Endothelial cell of umbilical vein (primary cell): ENCODE results near the gene EFCAB9. TPM values are rescaled to one million over a fixed set of nuclear protein-coding genes. Genes with fewer than 3 reads are reported as not detected.

Experiments used
- BruUV-seq: library from RNA; stranded (reverse); fragments of 400-500 nt; replicated peaks from 2 replicates; lab custom pipeline; 2021; lab: Mats Ljungman, UMichigan
- CTCF ChIA-PET: fragments of 300-600, 350-600 bp; sonication (Branson Sonifier 250); formaldehyde crosslinking; loops from one replicate; lab custom pipeline; 2021; ENCODE audit warnings: antibody characterized with exemption, inconsistent platforms; lab: Charles Lee
- POLR2A ChIA-PET: fragments of 300-600, 350-600 bp; sonication (Branson Sonifier 250); formaldehyde crosslinking; loops from one replicate; lab custom pipeline; 2021; ENCODE audit warnings: antibody characterized with exemption, inconsistent platforms; lab: Charles Lee
- DNase-seq: peaks from one replicate; pipeline ENCODE4 v3.0.0-alpha.2; 2011; ENCODE audit warnings: low read depth, low spot score
- FAIRE-seq: peaks from 2 replicates; lab custom pipeline; 2011; peaks lifted over from hg19 to GRCh38; lab: Jason Lieb, UNC
- H2AFZ ChIP-seq: 2 replicates; pipeline ENCODE4 v1.6.0; 2012; ENCODE audit warnings: low read depth, low read length, control low read depth, inconsistent platforms
- H3K27ac ChIP-seq: 2 replicates; pipeline ENCODE4 v1.5.1; 2011; ENCODE audit warnings: low read depth, mild to moderate bottlenecking, control low read depth, low read length, moderate library complexity; ENCODE audit not compliant: insufficient read depth
- H3K27me3 ChIP-seq, 2 experiments: 2 replicates each; pipeline versions ENCODE4 v1.6.0 to v1.6.1; 2011; ENCODE audit warnings: low read length in 2 of 2, mixed read lengths in 1 of 2; ENCODE audit not compliant: control insufficient read depth in 2 of 2, insufficient read depth in 2 of 2
- H3K36me3 ChIP-seq, 2 experiments: 2 replicates in 1 of 2; 3 replicates in 1 of 2; pipeline ENCODE4 v1.5.1; 2011; ENCODE audit warnings: low read length in 2 of 2, mild to moderate bottlenecking in 1 of 2, moderate library complexity in 1 of 2; ENCODE audit not compliant: control insufficient read depth in 2 of 2, insufficient read depth in 2 of 2; ENCODE audit errors: extremely low read depth in 1 of 2
- H3K4me1 ChIP-seq: 3 replicates; pipeline ENCODE4 v1.5.1; 2011; ENCODE audit warnings: mild to moderate bottlenecking, low read length; ENCODE audit not compliant: control insufficient read depth, insufficient read depth; ENCODE audit errors: extremely low read depth
- H3K4me2 ChIP-seq: 2 replicates; pipeline ENCODE4 v1.6.1; 2011; ENCODE audit warnings: low read length, control low read depth, mixed read lengths; ENCODE audit not compliant: insufficient read depth
- H3K4me3 ChIP-seq, 3 experiments: fragments of 200-600 bp in 1 of 3; sonication (generic), shearing (Covaris generic) in 1 of 3; replicated peaks in 1 of 3; 2 replicates each; pipeline ENCODE4 v1.5.1; 2011 to 2016; ENCODE audit warnings: control low read depth in 3 of 3, low read length in 3 of 3, mild to moderate bottlenecking in 2 of 3, inconsistent platforms in 1 of 3, low read depth in 1 of 3, moderate library complexity in 1 of 3; ENCODE audit not compliant: insufficient read depth in 1 of 3
- H3K79me2 ChIP-seq: 2 replicates; pipeline ENCODE4 v1.6.0; 2012; ENCODE audit warnings: low read length, inconsistent platforms; ENCODE audit not compliant: control insufficient read depth, insufficient read depth
- H3K9ac ChIP-seq: replicated peaks from 2 replicates; pipeline ENCODE3; 2011; ENCODE audit warnings: low read length, control low read depth; ENCODE audit not compliant: insufficient read depth; ENCODE audit errors: extremely low read depth
- H3K9me1 ChIP-seq: replicated peaks from 3 replicates; pipeline ENCODE4 v1.6.0; 2011; ENCODE audit warnings: mild to moderate bottlenecking, low read length; ENCODE audit not compliant: control insufficient read depth, insufficient read depth; ENCODE audit errors: extremely low read depth
- H3K9me3 ChIP-seq: replicated peaks from 2 replicates; pipeline ENCODE4 v1.5.1; 2012; ENCODE audit warnings: low read length, inconsistent platforms; ENCODE audit not compliant: control insufficient read depth, insufficient read depth
- H4K20me1 ChIP-seq: replicated peaks from 2 replicates; pipeline ENCODE3; 2011; ENCODE audit warnings: mild to moderate bottlenecking, low read length; ENCODE audit not compliant: control insufficient read depth, insufficient read depth; ENCODE audit errors: extremely low read depth
- CTCF ChIP-seq, 2 donors: IDR thresholded peaks; 1 replicate in 1 of 2; 2 replicates in 1 of 2; pipeline ENCODE4 v1.5.1; 2011; ENCODE audit warnings: low read length in 2 of 2, mild to moderate bottlenecking in 2 of 2, moderate library complexity in 2 of 2, control low read depth in 1 of 2, inconsistent platforms in 1 of 2, low read depth in 1 of 2; ENCODE audit not compliant: insufficient read depth in 1 of 2; ENCODE audit errors: extremely low read depth in 1 of 2
- FOS ChIP-seq: IDR thresholded peaks from 2 replicates; pipeline ENCODE4 v1.6.1; 2011; ENCODE audit warnings: mild to moderate bottlenecking, low read length, moderate library complexity, borderline replicate concordance; ENCODE audit not compliant: insufficient read depth
- JUN ChIP-seq: IDR thresholded peaks from 2 replicates; pipeline ENCODE4 v1.6.1; 2011; ENCODE audit warnings: borderline replicate concordance, low read depth; ENCODE audit not compliant: insufficient read length, insufficient read depth
- MYC ChIP-seq: IDR thresholded peaks from one replicate; pipeline ENCODE4 v1.6.1; 2011; ENCODE audit warnings: mild to moderate bottlenecking, low read depth, low read length
- POLR2A ChIP-seq: IDR thresholded peaks from 2 replicates; pipeline ENCODE4 v1.6.1; 2012; ENCODE audit warnings: low read depth, mild to moderate bottlenecking, control low read depth, low read length
- POLR2AphosphoS5 ChIP-seq: IDR thresholded peaks from 2 replicates; pipeline ENCODE4 v1.6.1; 2012; ENCODE audit warnings: low read depth, mild to moderate bottlenecking, control low read depth, low read length, moderate library complexity; ENCODE audit not compliant: insufficient read depth
- dilution Hi-C: fragments of 300-500 bp; cut with MboI; formaldehyde crosslinking; loops from one replicate; pipeline ENCODE4 v1.15.0; 2019; ENCODE audit warnings: low sequenced_read_pairs; ENCODE audit not compliant: extremely low pct_ligation_motif_present
- intact Hi-C: fragments of 100-400 bp; cut with micrococcal nuclease; formaldehyde crosslinking; loops from one replicate; pipeline ENCODE4 v1.10.0; 2022
- polyA plus RNA-seq, 4 experiments: library from polyadenylated mRNA; depleted of rRNA in 3 of 4; stranded (reverse) in 3 of 4; unstranded in 1 of 4; fragments of >200 nt; gene quantifications; 2 replicates each; pipeline versions ENCODE4 v1.2.1 to v1.2.3, GENCODE V29; 2011 to 2012; ENCODE audit warnings: missing spikeins in 1 of 4
- total RNA-seq: library from RNA; stranded (reverse); gene quantifications from 2 replicates; pipeline ENCODE4 v1.2.3, GENCODE V29; 2021
- TF ChIP-seq, protein P1 (sequence below): IDR thresholded peaks from 2 replicates; pipeline ENCODE4 v1.6.1; 2011; ENCODE audit not compliant: insufficient read depth, insufficient read length

EFCAB9 gene
- total and polyA plus RNA-seq, 2 donors (not counting 3 experiments of a cell fraction or from before 2014, with no cell fraction given), result not detected

GRCh38 chr5:172213126-172213525 lies 19.2 kb downstream of the EFCAB9 start:
- Histone ChIP-seq H3K4me3 (no peak overlapping the region), H3K9me1 (no peaks in the 10 kb centered on the region), H3K36me3 (peaks cover 0 to 2% of the 10 kb centered on the region in 2 experiments), H3K79me2 (peaks cover 10% of the 10 kb centered on the region), H3K4me1 (no peaks in the 10 kb centered on the region), H3K27ac (no peak overlapping the region), H4K20me1 (no peaks in the 10 kb centered on the region), H3K9ac (no peak overlapping the region), H3K4me2 (no peak overlapping the region), H3K9me3 (no peaks in the 10 kb centered on the region), H3K27me3 (no peaks in the 10 kb centered on the region), H2AFZ (no peak overlapping the region)
- BruUV-seq, result no TSS peak
- CTCF ChIA-PET, result no interaction called here
- dilution Hi-C loops, result no loop called here
- POLR2A ChIA-PET, result no interaction called here
- TF ChIP-seq FOS, result no peak
- TF ChIP-seq CTCF (IDR thresholded peaks at IDR 0.05; ENCODE audit: extremely low read depth in 1 of 2, insufficient read depth in 1 of 2, low read depth in 1 of 2, low read length in 2 of 2), result no peak
- no peak for TF ChIP-seq JUN
- no peak for TF ChIP-seq POLR2A
- TF ChIP-seq, protein P1, sequence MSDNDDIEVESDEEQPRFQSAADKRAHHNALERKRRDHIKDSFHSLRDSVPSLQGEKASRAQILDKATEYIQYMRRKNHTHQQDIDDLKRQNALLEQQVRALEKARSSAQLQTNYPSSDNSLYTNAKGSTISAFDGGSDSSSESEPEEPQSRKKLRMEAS, result no peak
- no peak for TF ChIP-seq POLR2AphosphoS5
- TF ChIP-seq MYC, result no peak
- FAIRE-seq (no peak), DNase-seq (no peak)
- intact Hi-C loops, result no loop called here
